Metanephros (tissue), 1 donor: ENCODE measurements around the gene WNT7B. TPM values are rescaled to one million over a fixed set of nuclear protein-coding genes. Genes with fewer than 3 reads are reported as not detected.

Experiments used
- total RNA-seq: library from RNA; depleted of rRNA; stranded (reverse); fragments of >200 nt; gene quantifications from one replicate; pipeline ENCODE4 v1.2.3, GENCODE V29; 2014

The WNT7B gene
- total RNA-seq, result 16.3 TPM

DNA sequence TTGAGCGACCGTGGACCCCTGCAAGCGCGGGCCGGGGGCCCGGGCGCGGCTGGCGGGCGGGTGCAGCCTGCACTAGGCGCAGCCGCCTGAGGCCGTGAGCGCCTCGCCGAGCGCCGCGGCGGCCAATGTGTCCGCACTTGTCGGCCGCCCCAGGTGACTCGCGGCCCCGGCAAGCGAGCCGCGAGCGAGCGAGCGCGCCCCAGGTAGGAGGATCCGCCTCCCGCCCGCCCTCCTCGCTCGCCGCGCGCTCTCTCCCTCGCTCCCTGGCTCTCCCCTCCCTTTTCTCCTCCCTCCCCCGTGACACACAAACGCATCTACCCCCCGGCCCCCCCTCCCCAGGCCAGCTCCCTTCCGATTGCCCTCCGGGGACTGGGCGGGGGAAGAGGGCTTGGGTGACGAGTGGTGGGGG, at the start of gene WNT7B:
Gene WNT7B, minus strand, starts transcription at position 160 of the 409 bp plus-strand sequence. CDS start 408 bp downstream, outside the sequence.

Other genes with a start within 250 kb of the WNT7B start
- gene PPARA, start 173.4 kb upstream of the WNT7B start, total RNA-seq, result 43.5 TPM